CD14-positive monocyte (primary cell): Measurements from ENCODE around the gene IL17RA. TPM values are rescaled to one million over a fixed set of nuclear protein-coding genes. Genes with fewer than 3 reads are reported as not detected.
A peak's percentile ranks its signal among the peaks of the same experiment; 100 is the strongest.

Experiments used
- DNase-seq, 3 donors: peaks; one replicate each; pipeline ENCODE4 v3.0.0-alpha.2; 2011 to 2022
- H2AFZ ChIP-seq: 2 replicates; pipeline ENCODE4 v1.6.0; 2012; ENCODE audit warnings: mild to moderate bottlenecking, low read depth, low read length, inconsistent platforms; ENCODE audit not compliant: insufficient read depth, poor library complexity, severe bottlenecking
- H3K27ac ChIP-seq, 2 donors: 1 replicate in 1 of 2; 2 replicates in 1 of 2; pipeline ENCODE4 v1.5.1; 2012 to 2013; ENCODE audit warnings: low read length in 2 of 2, control low read depth in 1 of 2, inconsistent platforms in 1 of 2, low read depth in 1 of 2, mild to moderate bottlenecking in 1 of 2
- H3K27me3 ChIP-seq, 2 donors: one replicate each; pipeline versions ENCODE4 v1.6.0 to v1.6.1; 2011 to 2013; ENCODE audit warnings: low read length in 2 of 2; ENCODE audit not compliant: control insufficient read depth in 2 of 2, insufficient read depth in 2 of 2
- H3K36me3 ChIP-seq, 2 donors: replicated peaks in 1 of 2; 1 replicate in 1 of 2; 2 replicates in 1 of 2; pipeline versions ENCODE4 v1.5.1 to v1.6.1; 2012 to 2013; ENCODE audit warnings: low read length in 2 of 2, control low read depth in 1 of 2, inconsistent platforms in 1 of 2, mild to moderate bottlenecking in 1 of 2; ENCODE audit not compliant: insufficient read depth in 2 of 2, control insufficient read depth in 1 of 2
- H3K4me1 ChIP-seq, 2 donors: 1 replicate in 1 of 2; 2 replicates in 1 of 2; pipeline versions ENCODE4 v1.5.1 to v1.6.1; 2012 to 2013; ENCODE audit warnings: low read length in 2 of 2, control low read depth in 1 of 2, inconsistent platforms in 1 of 2, mild to moderate bottlenecking in 1 of 2, moderate library complexity in 1 of 2; ENCODE audit not compliant: insufficient read depth in 2 of 2, control insufficient read depth in 1 of 2
- H3K4me2 ChIP-seq: replicated peaks from 2 replicates; pipeline ENCODE3; 2012; ENCODE audit warnings: low read length, moderate library complexity, mild to moderate bottlenecking; ENCODE audit not compliant: poor library complexity, severe bottlenecking; ENCODE audit errors: extremely low read depth
- H3K4me3 ChIP-seq, 3 experiments: fragments of 200-600 bp in 1 of 3; sonication (generic) in 1 of 3; replicated peaks in 1 of 3; 1 replicate in 2 of 3; 2 replicates in 1 of 3; pipeline ENCODE4 v1.5.1; 2011 to 2013; ENCODE audit warnings: low read length in 3 of 3, mild to moderate bottlenecking in 3 of 3, control low read depth in 2 of 3, low read depth in 2 of 3, inconsistent platforms in 1 of 3, moderate library complexity in 1 of 3
- H3K79me2 ChIP-seq: 2 replicates; pipeline ENCODE4 v1.6.0; 2012; ENCODE audit warnings: mild to moderate bottlenecking, control low read depth, inconsistent platforms, low read length, moderate library complexity; ENCODE audit not compliant: insufficient read depth
- H3K9ac ChIP-seq: 2 replicates; pipeline ENCODE4 v1.6.0; 2017; ENCODE audit warnings: low read length, mild to moderate bottlenecking; ENCODE audit not compliant: insufficient read depth, poor library complexity, severe bottlenecking
- H3K9me3 ChIP-seq, 2 donors: replicated peaks in 1 of 2; 1 replicate in 1 of 2; 2 replicates in 1 of 2; pipeline versions ENCODE4 v1.5.1 to v1.6.1; 2012 to 2013; ENCODE audit warnings: low read length in 2 of 2, control low read depth in 1 of 2; ENCODE audit not compliant: control insufficient read depth in 1 of 2, insufficient read depth in 1 of 2
- H4K20me1 ChIP-seq: 2 replicates; pipeline ENCODE4 v1.6.0; 2012; ENCODE audit warnings: mild to moderate bottlenecking, low read length, control low read depth, moderate library complexity; ENCODE audit not compliant: insufficient read depth
- H3K27ac Mint-ChIP-seq, 7 donors: one replicate each; pipeline ENCODE4 v1.8.0; 2020; ENCODE audit warnings: mild to moderate bottlenecking in 7 of 7, mixed read lengths in 7 of 7, moderate library complexity in 6 of 7, inconsistent platforms in 2 of 7
- H3K27me3 Mint-ChIP-seq, 3 donors: one replicate each; pipeline ENCODE4 v1.8.0; 2021 to 2022; ENCODE audit warnings: low read depth in 3 of 3, mild to moderate bottlenecking in 3 of 3, mixed read lengths in 3 of 3, moderate library complexity in 3 of 3, inconsistent platforms in 1 of 3
- H3K36me3 Mint-ChIP-seq, 2 donors: one replicate each; pipeline ENCODE4 v1.8.0; 2020; ENCODE audit warnings: mixed read lengths in 2 of 2, inconsistent platforms in 1 of 2, mild to moderate bottlenecking in 1 of 2
- H3K4me1 Mint-ChIP-seq: one replicate; pipeline ENCODE4 v1.8.0; 2020; ENCODE audit warnings: mild to moderate bottlenecking, mixed read lengths
- H3K4me3 Mint-ChIP-seq, 2 donors: one replicate each; pipeline ENCODE4 v1.8.0; 2020; ENCODE audit warnings: mild to moderate bottlenecking in 2 of 2, mixed read lengths in 2 of 2, moderate library complexity in 1 of 2
- H3K9me3 Mint-ChIP-seq, 7 donors: one replicate each; pipeline ENCODE4 v1.8.0; 2020 to 2022; ENCODE audit warnings: mixed read lengths in 7 of 7, mild to moderate bottlenecking in 6 of 7, moderate library complexity in 6 of 7, inconsistent platforms in 2 of 7
- WGBS: methylation state at CpG from one replicate; pipeline ENCODE4 v1.1.5; 2013; ENCODE audit warnings: missing lambda C conversion rate; ENCODE audit not compliant: insufficient coverage; 5-methylcytosine and 5-hydroxymethylcytosine counted together
- intact Hi-C, 2 donors: fragments of 100-400 bp; cut with micrococcal nuclease; formaldehyde crosslinking; loops; one replicate each; pipeline versions ENCODE4 v1.15.0 to v1.15.1; 2023
- polyA plus RNA-seq, 3 donors: library from polyadenylated mRNA; depleted of rRNA in 1 of 3; unstranded in 2 of 3; stranded (reverse) in 1 of 3; fragments of 300-500 nt in 2 of 3; fragments of >200 nt in 1 of 3; fragmentation: Illumina TruSeq in 2 of 3; gene quantifications; 1 replicate in 2 of 3; 2 replicates in 1 of 3; pipeline ENCODE4 v1.2.3, GENCODE V29; 2012 to 2021
- TF ChIP-seq, protein P1 (sequence below): fragments of 200-600 bp; IDR thresholded peaks from one replicate; pipeline ENCODE4 v1.8.0; 2022; ENCODE audit warnings: antibody characterized with exemption, mild to moderate bottlenecking

The IL17RA gene
- polyA plus RNA-seq, 3 donors: 68.3 to 118 (median 96.7) TPM

DNA sequence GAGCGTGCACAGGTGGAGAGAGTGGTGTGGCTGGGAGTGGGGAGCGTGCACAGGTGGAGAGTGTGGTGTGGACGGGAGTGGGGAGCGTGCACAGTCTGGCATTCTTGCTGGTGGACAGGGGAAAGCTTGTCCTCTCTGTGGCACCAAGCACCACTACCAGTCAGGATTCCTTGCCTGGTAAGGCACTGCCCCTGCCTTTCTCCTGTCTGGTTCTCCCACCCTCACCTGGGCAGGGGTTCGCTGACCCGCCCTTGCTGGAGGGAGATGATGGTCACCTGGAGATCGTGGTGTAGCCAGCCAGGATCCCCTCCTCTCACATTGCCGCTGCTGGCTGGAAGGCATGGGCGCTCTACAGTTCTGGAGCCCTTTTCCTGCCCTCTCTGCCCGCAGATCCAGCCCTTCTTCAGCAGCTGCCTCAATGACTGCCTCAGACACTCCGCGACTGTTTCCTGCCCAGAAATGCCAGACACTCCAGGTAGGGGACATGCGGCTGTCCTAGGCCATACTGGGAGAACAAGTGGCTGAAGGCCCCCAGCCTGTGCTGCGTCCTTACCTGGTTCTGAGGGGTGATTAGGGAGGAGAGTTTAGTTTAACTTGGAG, 19.6 kb downstream of the IL17RA start:
- peaks cover 73 to 90% of the 10 kb centered on the region in 2 donors for H3K36me3 Mint-ChIP-seq

More for the DNA sequence above, 19.6 kb downstream of the IL17RA start:
- H3K4me1 Mint-ChIP-seq: peaks cover 85% of the 10 kb centered on the region
- no peaks in the 10 kb centered on the region for H3K9me3 ChIP-seq
- intact Hi-C loops: loop anchor here (10.0 kb wide), 2 partner anchors 140 to 670 kb away; partner anchors contain the start of gene BID (in 1 of the 2)
- H3K79me2 ChIP-seq: peaks cover 81% of the 10 kb centered on the region
- 79% methylated on average over 7 of the region's 14 CpGs for WGBS
- H3K4me3 Mint-ChIP-seq: no peak overlapping the region
- H3K36me3 ChIP-seq: peaks cover 87 to 92% of the 10 kb centered on the region in 2 donors
- H3K9me3 Mint-ChIP-seq: peaks cover 0 to 2% (median 0%) of the 10 kb centered on the region in 7 donors
- peaks cover 0 to 2% (median 0%) of the 10 kb centered on the region in 3 donors for H3K27me3 Mint-ChIP-seq
- DNase-seq: no peak
- peak overlapping the region; percentile 81 to 97 (median 93) for H3K27ac Mint-ChIP-seq
- peaks cover 99 to 100% of the 10 kb centered on the region in 2 donors for H3K4me1 ChIP-seq
- H2AFZ ChIP-seq: no peak overlapping the region
- H3K9ac ChIP-seq: no peak overlapping the region
- no peaks in the 10 kb centered on the region for H3K27me3 ChIP-seq
- peak overlapping the region; percentile 75 to 85 for H3K27ac ChIP-seq
- peaks cover 77% of the 10 kb centered on the region for H4K20me1 ChIP-seq
- TF ChIP-seq, protein P1, sequence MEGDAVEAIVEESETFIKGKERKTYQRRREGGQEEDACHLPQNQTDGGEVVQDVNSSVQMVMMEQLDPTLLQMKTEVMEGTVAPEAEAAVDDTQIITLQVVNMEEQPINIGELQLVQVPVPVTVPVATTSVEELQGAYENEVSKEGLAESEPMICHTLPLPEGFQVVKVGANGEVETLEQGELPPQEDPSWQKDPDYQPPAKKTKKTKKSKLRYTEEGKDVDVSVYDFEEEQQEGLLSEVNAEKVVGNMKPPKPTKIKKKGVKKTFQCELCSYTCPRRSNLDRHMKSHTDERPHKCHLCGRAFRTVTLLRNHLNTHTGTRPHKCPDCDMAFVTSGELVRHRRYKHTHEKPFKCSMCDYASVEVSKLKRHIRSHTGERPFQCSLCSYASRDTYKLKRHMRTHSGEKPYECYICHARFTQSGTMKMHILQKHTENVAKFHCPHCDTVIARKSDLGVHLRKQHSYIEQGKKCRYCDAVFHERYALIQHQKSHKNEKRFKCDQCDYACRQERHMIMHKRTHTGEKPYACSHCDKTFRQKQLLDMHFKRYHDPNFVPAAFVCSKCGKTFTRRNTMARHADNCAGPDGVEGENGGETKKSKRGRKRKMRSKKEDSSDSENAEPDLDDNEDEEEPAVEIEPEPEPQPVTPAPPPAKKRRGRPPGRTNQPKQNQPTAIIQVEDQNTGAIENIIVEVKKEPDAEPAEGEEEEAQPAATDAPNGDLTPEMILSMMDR: no peak
- H3K4me3 ChIP-seq: peak overlapping the region in 1 of 3 experiments; percentile 65
- H3K4me2 ChIP-seq: peak overlapping the region; percentile 12
